GM12874 (cell line): ENCODE measurements around the gene PRKAG3.

Source experiments
- CTCF ChIP-seq: IDR thresholded peaks from 2 replicates; pipeline ENCODE4 v1.5.1; 2011; ENCODE audit warnings: low read depth, mild to moderate bottlenecking, control low read depth, low read length, moderate library complexity; ENCODE audit not compliant: insufficient read depth

Gene PRKAG3

GRCh38 chr2:218831378-218831990, at the start of gene PRKAG3:
Gene PRKAG3 (minus strand): TSS chr2:218831803.
- no peak for TF ChIP-seq CTCF

- no peak for TF ChIP-seq CTCF
Observed at GRCh38 chr2:218880859-218881594, 49.4 kb upstream of the PRKAG3 start.

GRCh38 chr2:218880102-218880858, 48.7 kb upstream of the PRKAG3 start, which contains the start of gene WNT10A:
Gene WNT10A (plus strand): TSS chr2:218880852. CDS start chr2:218880996, 144 bp downstream.
- no peak for TF ChIP-seq CTCF

GRCh38 chr2:218879776-218880101, 48.1 kb upstream of the PRKAG3 start:
- TF ChIP-seq CTCF, result no peak

GRCh38 chr2:218878926-218879761, 47.5 kb upstream of the PRKAG3 start:
- TF ChIP-seq CTCF, result no peak

- no peak for TF ChIP-seq CTCF
Observed at GRCh38 chr2:218878486-218878885, 46.9 kb upstream of the PRKAG3 start.
